ENCODE results near the gene CSF3R.

Gene CSF3R

GRCh38 chr1:36517011-36517771, 34.5 kb upstream of the CSF3R start:
- TF ChIP-seq REST (IDR thresholded peaks at IDR 0.05; ENCODE audit: insufficient read depth in 1 of 2, low read depth in 2 of 2, low read length in 2 of 2) (no peak), POLR2AphosphoS5 (IDR thresholded peaks at IDR 0.05; ENCODE audit: low read depth, low read length) (no peak), SIN3A (IDR thresholded peaks at IDR 0.05; ENCODE audit: borderline replicate concordance, insufficient read depth, low read length) (no peak), FOXP2 (optimal IDR thresholded peaks at IDR 0.05; ENCODE audit: borderline replicate concordance, extremely low read depth, extremely low read length, insufficient read depth) (no peak), TAF1 (IDR thresholded peaks at IDR 0.05; ENCODE audit: borderline replicate concordance, insufficient read depth, low read length) (no peak)

GRCh38 chr1:36516372-36517010, 33.8 kb upstream of the CSF3R start:
- TF ChIP-seq POLR2AphosphoS5 (IDR thresholded peaks at IDR 0.05; ENCODE audit: low read depth, low read length), result no peak
- no peak for TF ChIP-seq SIN3A (IDR thresholded peaks at IDR 0.05; ENCODE audit: borderline replicate concordance, insufficient read depth, low read length)
- TF ChIP-seq FOXP2 (optimal IDR thresholded peaks at IDR 0.05; ENCODE audit: borderline replicate concordance, extremely low read depth, extremely low read length, insufficient read depth), result no peak
- TF ChIP-seq TAF1 (IDR thresholded peaks at IDR 0.05; ENCODE audit: borderline replicate concordance, insufficient read depth, low read length), result no peak
- no peak for TF ChIP-seq REST (IDR thresholded peaks at IDR 0.05; ENCODE audit: insufficient read depth in 1 of 2, low read depth in 2 of 2, low read length in 2 of 2)

GRCh38 chr1:36515315-36516138, 32.8 kb upstream of the CSF3R start:
- TF ChIP-seq REST (IDR thresholded peaks at IDR 0.05; ENCODE audit: insufficient read depth in 1 of 2, low read depth in 2 of 2, low read length in 2 of 2) (no peak), SIN3A (IDR thresholded peaks at IDR 0.05; ENCODE audit: borderline replicate concordance, insufficient read depth, low read length) (no peak), POLR2AphosphoS5 (IDR thresholded peaks at IDR 0.05; ENCODE audit: low read depth, low read length) (no peak), TAF1 (IDR thresholded peaks at IDR 0.05; ENCODE audit: borderline replicate concordance, insufficient read depth, low read length) (no peak), FOXP2 (optimal IDR thresholded peaks at IDR 0.05; ENCODE audit: borderline replicate concordance, extremely low read depth, extremely low read length, insufficient read depth) (no peak)

GRCh38 chr1:36514501-36514900, 31.8 kb upstream of the CSF3R start:
- TF ChIP-seq REST (IDR thresholded peaks at IDR 0.05; ENCODE audit: insufficient read depth in 1 of 2, low read depth in 2 of 2, low read length in 2 of 2) (no peak), POLR2AphosphoS5 (IDR thresholded peaks at IDR 0.05; ENCODE audit: low read depth, low read length) (no peak), FOXP2 (optimal IDR thresholded peaks at IDR 0.05; ENCODE audit: borderline replicate concordance, extremely low read depth, extremely low read length, insufficient read depth) (no peak), TAF1 (IDR thresholded peaks at IDR 0.05; ENCODE audit: borderline replicate concordance, insufficient read depth, low read length) (no peak), SIN3A (IDR thresholded peaks at IDR 0.05; ENCODE audit: borderline replicate concordance, insufficient read depth, low read length) (no peak)
